Measurements from ENCODE around the gene GGACT.

The GGACT gene

DNA sequence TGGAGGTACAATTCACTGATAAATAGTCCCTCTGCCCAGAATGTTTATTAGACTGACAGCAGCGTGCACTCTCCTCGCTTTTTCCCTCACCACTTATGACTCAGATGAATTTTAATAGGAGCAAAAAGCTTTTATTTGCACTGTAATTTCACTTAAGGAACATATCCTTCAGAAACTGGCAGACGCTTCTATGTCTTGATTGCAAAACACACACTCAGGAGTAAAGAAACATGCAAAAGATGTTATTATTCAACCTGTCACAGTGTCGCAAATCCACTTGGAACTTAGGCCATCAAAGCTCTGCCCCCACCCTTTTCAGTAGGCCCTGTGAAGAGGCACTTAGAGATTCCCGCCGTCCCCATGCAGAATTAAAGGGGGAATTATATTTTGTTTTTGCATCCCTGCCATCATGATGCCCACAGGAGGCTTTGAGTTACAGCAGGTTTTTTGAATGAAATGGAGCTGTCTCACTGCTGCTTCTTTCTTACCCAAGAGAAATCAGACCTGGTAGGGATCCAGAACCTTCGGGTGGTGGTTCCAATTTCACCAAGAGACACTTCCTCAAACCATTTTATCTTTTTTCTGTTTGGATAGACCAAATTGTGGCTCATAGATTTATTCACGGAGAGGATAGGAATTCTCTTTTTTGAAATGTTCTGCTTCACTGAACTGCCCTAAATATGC lies 74.5 kb downstream of the GGACT start:
- DNase-seq (ENCODE audit: low read depth in 2 of 2) = no peak

DNA sequence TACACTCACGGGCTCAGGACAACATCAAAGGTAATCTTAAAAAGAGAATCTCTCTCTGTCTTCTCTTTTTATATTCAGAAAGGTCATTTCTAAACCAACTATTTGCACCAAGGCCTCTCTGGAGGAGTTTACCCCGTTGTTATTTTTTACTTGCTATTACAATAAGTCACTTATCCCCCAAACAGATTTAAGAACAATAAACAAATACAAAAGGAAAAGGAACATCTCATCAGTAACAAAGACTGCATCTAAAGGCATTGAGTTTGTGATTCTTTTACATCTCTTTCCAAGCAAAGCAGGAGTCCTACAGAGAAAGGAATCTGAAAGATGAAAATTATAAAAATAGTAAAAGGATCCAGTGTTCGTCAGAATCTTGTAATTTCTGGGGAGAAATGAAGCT lies 75.4 kb downstream of the GGACT start:
- DNase-seq (ENCODE audit: low read depth in 2 of 2) = no peak

DNA sequence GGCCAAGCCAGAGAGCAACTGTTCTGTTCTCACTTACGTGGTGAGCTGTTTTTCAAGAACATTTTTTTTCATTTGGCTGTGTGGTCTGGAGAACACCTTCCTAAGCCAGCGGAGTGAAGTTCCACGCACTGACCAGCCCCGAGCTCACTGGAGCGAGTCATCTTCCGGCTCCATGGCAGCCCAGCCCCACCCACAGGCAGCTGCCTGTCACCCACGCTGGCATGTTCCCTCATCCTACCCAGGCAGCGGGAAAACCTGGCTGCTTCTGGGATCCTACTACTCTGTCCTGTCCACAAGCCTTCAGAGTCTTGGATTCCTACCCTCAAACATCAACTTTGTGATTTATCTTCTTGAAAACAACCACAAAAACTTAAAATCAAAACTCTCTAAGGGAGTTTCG lies 76.2 kb downstream of the GGACT start:
- no peak for DNase-seq (ENCODE audit: low read depth in 2 of 2)

DNA sequence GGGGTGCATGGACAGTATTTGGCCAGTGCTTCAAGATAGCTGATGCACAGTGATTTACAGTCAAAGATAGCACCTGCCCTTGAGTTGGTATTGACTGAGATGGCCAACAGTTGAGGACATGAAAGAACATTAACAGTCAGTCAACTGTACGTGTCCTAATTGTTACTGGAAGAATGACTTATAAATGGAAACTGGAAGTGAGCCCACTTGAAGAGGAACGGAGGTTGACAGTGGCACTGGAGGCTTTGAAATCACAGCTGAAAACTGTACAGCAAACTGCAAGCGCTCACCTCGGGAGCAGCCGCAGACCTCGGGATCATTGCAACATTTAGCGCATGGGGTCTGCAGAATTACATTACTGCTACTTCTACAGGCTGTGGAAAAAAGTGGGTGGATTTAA lies 77.1 kb downstream of the GGACT start:
- no peak for DNase-seq (ENCODE audit: low read depth in 2 of 2)

DNA sequence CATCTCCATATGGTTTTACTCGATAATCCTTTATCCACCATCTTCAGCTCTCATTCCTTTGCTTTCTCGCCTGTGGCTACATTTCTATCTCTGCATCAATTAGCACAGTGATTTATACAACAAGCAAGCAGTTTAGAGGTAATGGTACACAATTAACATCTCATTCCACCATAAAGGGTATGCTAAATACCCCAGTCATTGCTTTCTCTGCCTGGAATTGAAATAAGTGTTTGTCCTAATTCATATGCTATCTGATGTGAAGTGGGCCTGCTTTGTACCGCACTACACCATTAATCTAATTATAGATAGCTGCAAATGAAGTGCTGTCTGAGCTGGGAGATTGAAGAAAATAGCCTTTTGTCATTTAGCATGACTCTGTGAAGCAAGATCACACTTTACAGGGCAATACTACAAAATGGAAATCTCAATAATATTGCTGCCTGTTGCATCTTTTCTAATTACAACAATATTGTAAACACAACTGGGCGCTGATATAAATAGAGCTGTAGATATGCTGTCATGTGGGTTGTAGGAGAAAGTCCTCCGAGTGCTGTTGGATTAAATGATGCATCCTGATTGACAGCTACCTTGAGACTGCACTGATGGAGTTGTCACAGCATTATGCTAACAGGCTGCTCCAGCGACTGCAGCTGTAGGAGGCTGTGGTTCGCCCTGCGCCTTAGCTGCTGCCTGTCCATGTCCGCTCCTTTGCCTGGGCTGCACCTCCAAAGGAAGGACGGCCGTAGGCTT lies 78.2 kb downstream of the GGACT start:
- no peak for DNase-seq (ENCODE audit: low read depth in 2 of 2)

DNA sequence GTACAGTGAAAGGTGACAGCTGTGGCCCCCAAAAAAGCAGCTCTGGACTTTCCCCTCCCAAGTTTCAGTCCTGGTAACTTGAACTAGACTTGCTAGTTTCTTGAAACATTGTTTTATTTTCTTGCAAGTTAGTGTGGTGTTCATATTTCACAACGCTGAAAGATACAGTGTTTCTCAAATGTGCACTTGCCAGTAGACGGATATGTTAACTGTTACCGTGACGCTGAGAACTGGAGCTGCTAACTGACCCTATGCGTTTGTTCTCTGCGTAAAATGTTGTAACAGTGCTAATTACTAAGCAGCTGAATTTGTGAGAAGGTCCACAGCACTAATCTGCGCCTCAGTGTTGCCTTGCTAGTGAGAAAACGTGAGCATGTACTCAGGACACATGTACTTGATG lies 79.6 kb downstream of the GGACT start:
- DNase-seq (ENCODE audit: low read depth in 2 of 2) = no peak

DNA sequence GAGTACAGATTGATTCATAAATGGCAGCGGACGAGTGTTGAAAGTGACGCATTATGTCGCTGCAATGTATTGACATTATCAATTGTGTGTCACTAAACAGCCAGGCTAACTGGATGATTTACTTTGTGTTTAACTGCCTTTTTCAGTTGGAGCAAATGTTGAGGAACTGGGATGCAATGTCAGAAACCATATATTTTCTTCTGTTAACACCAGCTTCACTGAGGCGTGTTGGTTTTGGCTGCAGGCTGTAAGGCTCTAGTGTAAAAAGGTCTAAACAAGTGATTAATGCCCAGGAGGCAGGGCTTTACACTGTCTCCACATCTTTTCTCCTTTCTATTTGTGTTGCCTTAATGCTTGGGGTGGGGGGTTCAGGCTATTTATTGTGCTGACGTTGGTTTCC lies 80.1 kb downstream of the GGACT start:
- no peak for DNase-seq (ENCODE audit: low read depth in 2 of 2)

DNA sequence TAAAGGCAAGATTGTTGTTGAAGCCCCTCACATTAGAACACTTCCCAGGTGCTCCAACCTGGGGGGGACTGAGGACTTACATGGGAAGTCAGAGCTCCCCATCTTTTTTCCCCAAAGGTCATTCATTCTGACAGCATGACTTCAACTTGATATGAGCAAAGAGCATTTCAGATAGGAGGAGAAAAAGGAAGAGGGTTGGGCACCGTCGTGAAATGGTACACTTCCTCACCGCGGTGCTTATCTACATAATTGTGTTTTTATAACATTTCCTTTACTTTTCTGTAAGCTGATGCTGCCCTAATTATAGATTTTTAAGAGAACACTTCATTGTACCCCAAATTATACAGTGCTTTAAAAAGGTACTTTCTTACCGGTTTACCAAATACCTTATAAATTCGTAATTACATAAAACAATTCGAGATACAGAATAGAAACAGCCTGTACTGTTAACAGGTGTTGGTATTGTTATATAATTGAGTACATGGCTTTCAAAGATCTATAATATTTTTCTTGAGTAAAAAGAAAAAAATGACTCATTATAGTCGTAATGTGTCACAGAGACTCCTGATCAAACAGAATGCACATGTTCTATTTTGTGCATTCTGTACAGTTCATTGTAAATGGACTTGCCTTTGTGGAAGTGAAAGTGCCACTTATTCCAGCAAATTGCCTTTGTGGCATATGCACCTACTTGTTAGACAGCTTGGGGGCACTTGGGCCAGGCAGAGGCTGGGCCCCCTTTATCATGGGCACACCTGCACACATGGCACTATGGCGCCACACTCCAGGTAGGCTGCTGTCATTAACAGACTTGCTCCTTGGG lies 81.8 kb downstream of the GGACT start:
- DNase-seq (ENCODE audit: low read depth in 2 of 2) = no peak

DNA sequence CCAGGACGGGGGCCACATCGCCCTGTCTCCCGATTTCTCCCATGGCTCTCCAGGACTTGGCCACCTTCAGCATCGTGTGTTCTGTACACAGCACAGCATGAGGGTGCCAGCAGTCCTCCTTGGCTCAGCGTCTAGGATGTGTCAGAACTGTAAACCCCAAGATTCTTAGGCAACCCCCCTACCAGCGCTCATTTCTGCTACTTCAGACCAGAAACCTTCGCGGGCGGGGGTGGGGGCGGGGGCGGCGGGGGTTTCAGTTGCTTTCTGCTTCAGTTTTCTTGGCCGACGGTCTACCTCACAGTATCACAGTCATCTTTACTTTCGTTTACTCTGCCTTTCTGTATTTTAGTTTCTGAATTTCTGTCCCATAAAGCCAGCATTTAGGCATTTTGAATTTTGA lies 82.4 kb downstream of the GGACT start:
- DNase-seq (ENCODE audit: low read depth in 2 of 2) = peak in 1 of 2 donors; percentile 17

DNA sequence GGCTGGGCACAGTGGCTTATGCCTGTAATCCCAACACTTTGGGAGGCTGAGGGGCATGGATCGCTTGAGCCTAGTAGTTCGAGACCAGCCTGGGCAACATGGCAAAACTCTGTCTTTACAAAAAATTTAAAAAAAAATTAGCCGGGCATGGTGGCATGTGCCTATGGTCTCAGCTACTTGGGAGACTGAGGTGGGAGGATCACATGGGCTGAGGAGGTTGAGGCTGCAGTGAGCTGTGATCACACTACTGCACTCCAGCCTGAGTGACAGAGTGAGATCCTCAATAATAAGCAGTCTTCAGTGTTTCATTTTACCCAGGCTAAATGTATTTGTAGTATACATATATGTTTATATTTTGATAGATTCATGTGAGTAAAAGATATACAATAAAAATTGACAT lies 85.0 kb downstream of the GGACT start:
- DNase-seq (ENCODE audit: low read depth in 2 of 2) = no peak

DNA sequence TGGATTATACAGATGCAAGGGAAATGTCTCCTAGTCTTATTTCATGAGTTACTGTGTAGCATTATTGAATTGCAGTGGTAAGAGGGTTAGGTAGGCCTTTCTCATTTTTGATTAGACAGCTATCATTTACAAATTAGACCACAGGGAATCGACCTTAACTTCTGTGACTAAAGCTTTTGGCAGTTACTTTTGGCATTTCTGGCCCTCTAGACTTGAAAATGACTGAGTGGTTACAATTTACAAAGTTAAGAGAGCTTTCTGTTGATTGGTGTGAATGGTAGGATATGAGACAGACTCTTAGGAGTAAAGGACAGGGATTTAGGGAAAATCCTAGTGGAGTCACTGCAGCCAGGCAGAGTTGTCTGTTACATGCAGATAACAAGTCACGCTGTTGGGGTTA lies 86.1 kb downstream of the GGACT start:
- DNase-seq (ENCODE audit: low read depth in 2 of 2) = no peak

DNA sequence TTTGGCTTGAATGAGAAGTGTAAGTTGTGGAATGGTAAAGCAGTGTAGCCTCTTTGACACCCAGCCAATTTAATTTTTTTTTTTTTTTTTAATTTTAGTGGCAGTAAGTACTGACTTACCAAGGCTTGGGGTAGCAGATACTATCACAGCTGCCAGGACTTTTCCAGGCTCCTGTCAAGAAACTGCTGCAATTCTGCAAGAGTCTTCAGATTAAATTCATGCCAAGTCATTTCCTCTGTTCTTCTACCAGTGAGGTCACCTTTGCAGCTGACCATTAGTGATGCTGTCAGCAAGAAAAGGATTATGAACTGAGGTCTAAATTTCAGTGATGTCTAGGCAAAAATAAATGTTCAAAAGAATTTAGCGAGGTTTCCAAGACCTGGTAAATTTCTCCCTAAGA lies 91.2 kb downstream of the GGACT start:
- DNase-seq (ENCODE audit: low read depth in 2 of 2) = no peak

DNA sequence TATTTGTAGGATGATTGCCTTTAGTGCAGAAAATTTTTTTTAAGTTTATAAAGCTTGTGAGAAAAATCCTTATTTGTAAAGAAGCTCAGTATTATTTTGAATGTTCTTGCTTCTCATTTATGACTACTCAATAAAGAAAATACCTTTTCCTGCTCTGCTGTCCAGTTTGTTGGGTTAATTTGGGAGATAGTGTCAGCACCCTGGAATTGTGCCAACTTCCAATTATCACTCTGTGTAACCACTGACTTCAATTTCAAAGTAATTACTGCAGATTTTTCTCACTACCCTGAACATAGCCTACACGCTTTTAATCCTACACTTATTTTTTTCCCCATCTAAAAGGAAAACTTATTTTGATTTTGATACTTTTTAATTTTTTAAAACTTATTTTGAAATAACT lies 93.1 kb downstream of the GGACT start:
- DNase-seq (ENCODE audit: low read depth in 2 of 2) = no peak

DNA sequence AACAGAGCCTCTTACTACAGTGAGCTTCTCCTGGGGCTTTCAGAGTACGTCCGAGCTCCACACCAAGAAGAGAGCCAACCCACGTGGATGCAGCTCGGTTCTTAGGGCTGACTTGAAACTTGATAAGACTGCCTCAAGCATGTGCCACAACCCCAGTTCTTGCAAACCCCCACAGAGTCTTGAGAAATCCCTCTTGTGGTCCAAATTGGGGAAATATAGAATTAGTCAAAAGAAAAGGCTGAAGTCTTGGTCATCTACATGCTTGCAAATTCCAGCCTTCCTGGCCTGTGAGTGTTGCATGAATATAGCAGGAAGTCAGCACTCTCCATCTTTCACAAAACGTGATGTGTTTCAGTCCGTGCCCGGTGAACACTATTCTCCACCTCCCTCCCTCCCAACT lies 95.2 kb downstream of the GGACT start:
- no peak for DNase-seq (ENCODE audit: low read depth in 2 of 2)

DNA sequence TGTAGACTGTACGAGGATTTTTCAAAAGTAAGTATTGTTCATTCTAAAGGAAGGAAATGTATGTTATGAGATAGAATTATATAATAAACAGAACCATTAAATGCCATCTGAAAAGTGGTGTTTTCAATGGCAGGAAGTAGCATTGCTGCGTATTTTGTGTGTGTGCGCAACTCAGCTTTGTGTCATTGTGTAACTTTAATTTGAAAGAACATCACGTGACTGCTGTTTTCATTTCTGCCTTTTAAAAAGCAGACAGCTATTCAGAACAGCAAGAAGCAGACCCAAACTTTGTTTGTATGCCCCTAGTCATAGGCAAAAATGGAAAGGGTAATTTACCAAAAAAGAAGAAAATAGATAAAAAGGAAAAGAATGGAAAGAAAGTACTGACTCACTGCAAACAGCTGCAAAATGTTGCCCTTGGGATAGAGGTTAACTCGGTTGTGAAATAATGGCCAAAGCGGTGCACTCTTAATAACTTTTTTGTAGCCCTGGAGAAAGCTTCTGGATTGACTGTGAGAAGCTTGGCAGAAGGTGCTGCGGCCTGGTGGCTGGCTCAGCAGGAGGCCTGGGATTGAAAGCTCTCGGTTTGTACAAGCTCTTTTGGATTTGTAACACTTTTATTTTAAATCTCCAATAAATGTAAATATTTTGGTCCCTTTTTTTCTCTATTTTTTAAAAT lies 97.3 kb downstream of the GGACT start:
- no peak for DNase-seq (ENCODE audit: low read depth in 2 of 2)

DNA sequence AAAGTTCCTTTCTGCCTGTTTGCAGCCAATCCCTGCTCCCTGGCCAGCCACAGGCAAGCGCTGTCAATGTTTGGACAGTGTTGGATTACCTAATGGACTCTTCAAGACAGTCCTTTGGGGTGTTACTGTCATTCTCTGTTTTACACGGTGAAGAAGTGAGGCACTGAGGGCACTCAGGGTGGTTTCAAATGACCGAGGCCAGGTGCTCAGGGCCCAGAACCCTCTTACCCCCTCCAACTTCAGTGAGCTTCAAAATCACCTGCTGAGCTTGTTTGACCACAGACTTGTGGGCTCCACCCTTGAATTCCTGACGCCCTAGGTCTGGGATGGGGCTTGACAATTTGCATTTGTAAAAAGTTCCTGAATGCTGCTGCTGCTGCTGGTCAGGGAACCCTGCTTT lies 97.9 kb downstream of the GGACT start:
- DNase-seq (ENCODE audit: low read depth in 2 of 2) = no peak

DNA sequence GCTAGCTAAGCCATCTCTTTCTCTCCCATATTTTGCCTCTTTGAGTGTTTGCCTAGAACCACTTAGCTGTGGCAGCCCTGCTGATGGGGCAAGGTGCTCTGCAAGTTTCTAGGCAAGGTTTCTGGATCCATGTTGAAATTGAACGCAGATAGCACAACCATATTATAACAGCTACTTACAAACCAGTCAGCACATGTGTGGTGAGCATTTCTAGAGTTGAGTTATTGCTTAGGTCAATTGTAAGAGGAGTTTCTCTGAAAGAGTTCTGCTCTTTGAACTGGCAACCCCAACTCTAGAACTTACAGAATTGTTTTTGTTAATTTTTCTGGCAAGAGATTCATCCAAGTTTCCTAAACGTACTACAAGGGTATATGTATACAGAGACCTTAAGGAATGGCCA lies 103.3 kb downstream of the GGACT start:
- DNase-seq (ENCODE audit: low read depth in 2 of 2) = no peak

DNA sequence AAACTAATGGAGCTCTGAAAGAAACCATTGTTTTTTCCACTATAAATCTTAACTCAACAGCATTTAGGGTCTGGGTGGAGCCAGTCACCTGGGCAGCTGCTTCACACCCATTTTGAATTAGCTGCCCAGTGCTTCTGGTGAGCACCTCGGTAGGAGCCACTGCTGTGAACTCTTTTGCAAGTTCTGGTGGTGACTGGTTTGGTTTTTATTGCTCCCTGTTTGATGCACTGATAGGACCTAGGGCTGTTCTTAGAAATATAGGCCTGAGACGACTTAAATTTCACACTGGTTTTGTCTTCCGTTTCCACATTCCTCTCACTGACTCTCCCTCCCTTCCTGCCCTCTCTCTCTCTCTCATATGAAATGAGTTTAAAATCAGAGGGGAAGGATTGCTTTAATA lies 103.9 kb downstream of the GGACT start:
- no peak for DNase-seq (ENCODE audit: low read depth in 2 of 2)

DNA sequence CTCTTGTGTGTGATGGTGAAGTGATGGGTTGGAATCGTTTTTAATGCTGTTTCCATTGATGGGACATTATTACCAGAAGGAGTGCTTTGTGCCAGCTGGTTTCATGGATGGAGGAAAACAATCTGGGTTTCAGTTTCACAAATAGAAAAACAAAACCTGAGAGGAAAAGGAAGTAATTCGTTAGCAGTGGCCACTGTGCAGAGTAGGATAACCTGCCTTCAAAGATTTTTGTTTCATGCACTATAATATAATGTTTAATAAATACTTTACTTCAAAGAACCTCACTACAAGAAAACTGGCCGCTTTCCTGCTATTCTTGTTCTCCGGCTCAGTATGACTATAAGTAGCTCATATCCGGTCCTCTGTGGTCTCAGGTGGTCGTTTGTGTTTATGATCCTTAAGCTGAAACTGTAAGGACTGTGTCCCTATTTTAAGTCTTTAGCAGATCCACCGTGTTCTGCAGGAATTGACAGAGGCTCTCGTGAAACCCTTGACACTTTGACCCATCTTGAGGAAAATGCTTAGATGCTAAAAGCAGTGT lies 104.7 kb downstream of the GGACT start:
- DNase-seq (ENCODE audit: low read depth in 2 of 2) = no peak

DNA sequence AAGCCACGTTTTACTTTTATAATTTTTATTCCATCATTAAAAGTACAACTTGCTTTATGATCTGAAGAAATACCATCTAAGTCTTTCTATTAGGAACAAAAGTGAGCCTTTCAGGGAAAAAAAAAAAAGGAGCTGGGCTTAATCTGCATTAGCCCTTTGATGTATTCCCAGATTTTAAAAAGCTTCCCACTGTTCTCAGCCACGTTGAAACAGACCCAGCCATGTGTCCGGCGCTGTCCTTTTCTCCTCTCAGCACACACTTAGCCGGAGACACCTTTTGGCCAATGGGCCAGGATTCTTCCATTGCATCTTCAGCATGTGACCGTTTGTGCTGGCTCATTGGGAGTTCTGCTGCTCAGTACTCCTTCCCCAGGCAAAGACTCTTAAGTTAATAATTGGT lies 105.5 kb downstream of the GGACT start:
- no peak for DNase-seq (ENCODE audit: low read depth in 2 of 2)

DNA sequence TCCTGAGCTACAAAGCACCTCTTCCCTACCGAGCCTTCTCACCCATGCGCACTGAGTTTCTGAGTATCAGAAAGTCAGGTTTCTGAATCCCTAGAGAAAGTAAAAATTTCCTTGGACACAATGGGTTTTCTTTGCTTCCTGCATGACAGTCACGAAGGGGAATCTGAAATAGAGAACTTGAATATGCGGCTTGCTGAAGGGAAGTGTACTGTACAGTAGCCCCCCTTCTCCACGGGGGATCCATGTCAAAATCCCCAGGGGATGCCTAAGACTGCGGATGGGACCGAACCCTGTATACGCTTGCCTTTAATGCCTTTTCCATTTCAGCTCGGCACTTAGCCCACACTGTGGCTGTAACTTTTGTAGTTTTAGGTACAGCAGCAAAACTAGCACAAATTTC lies 107.9 kb downstream of the GGACT start:
- DNase-seq (ENCODE audit: low read depth in 2 of 2) = no peak

All from stimulated activated CD4-positive, alpha-beta T cell treated with anti-CD3 and anti-CD28 coated beads, Interleukin-1b, Interleukin-23, amount 100 ng/mL, for 1 hour (primary cell).